SK-MEL-5 (cell line): ENCODE measurements around the gene IL21. TPM values are rescaled to one million over a fixed set of nuclear protein-coding genes. Genes with fewer than 3 reads are reported as not detected.
A peak's percentile ranks its signal among the peaks of the same experiment; 100 is the strongest.

ENCODE experiments used
- DNase-seq: peaks from one replicate; pipeline ENCODE4 v3.0.0-alpha.2; 2016; ENCODE audit warnings: low read depth, low spot score
- in situ Hi-C: cut with HindIII; loops from 2 replicates; pipeline ENCODE4 v1.10.0; 2016; ENCODE audit warnings: low sequenced_read_pairs, high pct_unique_total_duplicates, low pct_unique_long_range_greater_than_20kb
- total RNA-seq: library from RNA; depleted of rRNA; stranded (reverse); fragments of >200 nt; shearing (Covaris generic); gene quantifications from 2 replicates; pipeline ENCODE4 v1.2.3, GENCODE V29; 2014

The IL21 gene
- total RNA-seq, 1 experiment from 2014 or later, result not detected

- in situ Hi-C loops, result no loop called here
- DNase-seq, result no peak
Observed at GRCh38 chr4:122643257-122643656, 22.4 kb upstream of the IL21 start.

GRCh38 chr4:122639181-122639580, 18.3 kb upstream of the IL21 start:
- peak; percentile 2 for DNase-seq
- in situ Hi-C loops, result no loop called here

DNA sequence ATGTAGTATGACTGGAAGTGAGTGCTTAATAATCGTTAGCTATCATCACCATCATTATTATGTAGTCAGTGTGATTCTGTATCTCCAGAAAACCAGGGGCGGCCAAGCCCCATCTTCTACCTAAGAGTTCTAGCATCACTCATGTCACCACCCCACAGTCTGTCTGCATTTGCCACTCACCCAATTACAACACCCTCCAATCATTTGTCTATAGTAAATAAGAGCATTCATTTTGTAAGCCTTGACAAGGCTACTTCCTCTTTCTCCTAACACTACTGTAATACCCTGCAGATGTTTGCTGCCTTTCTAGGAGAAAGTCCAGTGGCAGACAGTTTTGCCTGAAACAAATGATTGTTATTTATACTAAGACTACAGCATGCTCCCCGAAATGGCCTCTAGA, 15.8 kb upstream of the IL21 start:
- in situ Hi-C loops, result no loop called here
- no peak for DNase-seq

DNA sequence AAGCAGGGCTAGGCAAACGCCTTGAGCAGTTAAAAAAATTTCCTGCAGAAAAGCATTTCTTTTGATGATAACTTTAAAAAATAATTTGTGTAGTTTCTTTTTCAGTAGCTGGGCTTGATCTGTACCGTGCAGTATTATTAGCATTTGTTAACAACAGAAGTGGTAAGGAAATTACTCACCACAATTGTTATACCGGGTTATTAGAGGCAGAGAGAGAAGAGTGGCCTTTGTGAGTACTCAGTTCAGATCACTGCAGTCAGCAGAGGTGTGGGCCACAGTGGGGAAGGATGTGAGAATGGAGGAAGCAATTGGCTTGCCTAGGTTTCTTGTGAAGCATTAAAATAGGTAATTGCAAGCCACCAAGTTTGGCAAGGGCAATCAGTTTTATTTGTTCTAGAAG, 14.3 kb upstream of the IL21 start:
- DNase-seq, result no peak
- in situ Hi-C loops, result no loop called here

GRCh38 chr4:122633211-122633610, 12.3 kb upstream of the IL21 start:
- in situ Hi-C loops, result no loop called here
- DNase-seq, result no peak

DNA sequence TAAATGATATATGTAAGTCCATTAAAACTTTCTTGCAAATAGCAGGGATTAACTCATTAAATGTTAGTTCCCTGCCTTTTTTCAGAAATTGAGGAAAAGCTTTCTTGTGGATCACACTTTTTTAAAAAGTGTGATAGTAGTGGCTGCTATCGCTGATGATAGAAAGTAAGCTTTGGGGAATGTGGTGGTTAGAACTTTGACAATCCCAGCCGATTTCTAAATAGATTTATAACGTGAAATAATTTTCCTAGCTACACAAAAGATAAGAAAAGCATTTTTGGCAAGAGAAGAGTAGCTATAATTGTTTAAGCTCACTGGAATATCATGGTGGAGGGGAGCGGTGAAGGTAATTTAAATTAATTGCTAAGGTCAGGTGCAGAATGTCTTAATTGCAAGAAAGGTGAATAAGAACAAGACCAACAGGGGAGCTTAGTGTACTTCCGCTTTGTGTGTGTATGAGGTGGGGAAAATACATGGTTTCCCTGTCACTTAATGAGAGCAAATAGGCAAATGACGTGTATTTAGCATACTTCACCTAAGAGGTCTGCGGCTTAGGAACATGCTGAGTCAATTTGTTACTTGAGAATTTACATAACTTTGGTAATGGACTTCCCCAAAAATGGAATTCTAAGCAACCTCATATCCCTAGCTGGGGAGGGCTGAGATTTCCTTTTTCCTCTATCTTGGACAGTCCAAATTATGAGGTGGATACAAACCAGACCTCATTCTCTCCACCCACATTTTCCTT, 11.7 kb upstream of the IL21 start:
- DNase-seq, result no peak
- in situ Hi-C loops, result no loop called here

GRCh38 chr4:122625156-122625555, 4.3 kb upstream of the IL21 start:
- in situ Hi-C loops, result no loop called here
- DNase-seq, result no peak

DNA sequence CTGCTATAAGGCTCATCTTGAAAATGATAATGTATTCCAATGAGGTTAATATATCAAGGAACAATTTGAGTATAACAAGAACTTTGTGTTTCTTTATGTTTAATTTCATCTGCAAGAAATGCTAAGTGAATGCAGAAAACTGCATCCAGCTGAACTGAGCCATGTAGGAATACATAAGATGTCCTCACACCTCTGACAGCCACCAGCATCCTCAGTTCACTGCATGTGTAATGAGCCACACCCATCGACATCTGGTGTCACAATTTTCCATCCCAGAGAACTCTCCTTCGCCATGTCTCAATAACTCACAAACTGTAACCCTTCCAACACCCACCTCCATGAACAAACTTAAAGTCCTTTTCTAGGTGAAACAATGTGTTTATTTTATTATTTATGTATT, 3.3 kb upstream of the IL21 start:
- no peak for DNase-seq
- in situ Hi-C loops, result no loop called here

GRCh38 chr4:122623637-122624166, 2.8 kb upstream of the IL21 start:
- in situ Hi-C loops, result no loop called here
- no peak for DNase-seq

DNA sequence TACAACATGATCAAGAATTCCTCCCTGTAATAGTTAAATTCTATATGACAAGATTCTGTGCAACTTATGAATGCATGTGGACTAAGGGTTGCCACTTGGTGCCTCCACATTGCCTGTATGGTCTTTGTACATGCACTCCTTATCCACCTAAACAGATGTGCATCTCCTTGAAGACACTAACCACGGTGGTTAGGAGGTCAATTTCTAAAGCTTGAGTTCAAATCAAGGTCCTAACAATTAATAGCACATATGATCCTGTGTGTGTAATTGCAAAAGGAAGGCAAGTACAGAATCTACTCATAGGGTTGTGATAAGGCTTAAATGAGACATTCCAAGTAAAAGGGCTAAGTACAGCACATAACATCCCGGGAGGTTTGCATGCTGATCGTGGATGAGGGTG, 1.5 kb upstream of the IL21 start:
- in situ Hi-C loops, result no loop called here
- no peak for DNase-seq

- in situ Hi-C loops, result no loop called here
- DNase-seq, result no peak
Observed at GRCh38 chr4:122619611-122620010, 1.3 kb downstream of the IL21 start.

DNA sequence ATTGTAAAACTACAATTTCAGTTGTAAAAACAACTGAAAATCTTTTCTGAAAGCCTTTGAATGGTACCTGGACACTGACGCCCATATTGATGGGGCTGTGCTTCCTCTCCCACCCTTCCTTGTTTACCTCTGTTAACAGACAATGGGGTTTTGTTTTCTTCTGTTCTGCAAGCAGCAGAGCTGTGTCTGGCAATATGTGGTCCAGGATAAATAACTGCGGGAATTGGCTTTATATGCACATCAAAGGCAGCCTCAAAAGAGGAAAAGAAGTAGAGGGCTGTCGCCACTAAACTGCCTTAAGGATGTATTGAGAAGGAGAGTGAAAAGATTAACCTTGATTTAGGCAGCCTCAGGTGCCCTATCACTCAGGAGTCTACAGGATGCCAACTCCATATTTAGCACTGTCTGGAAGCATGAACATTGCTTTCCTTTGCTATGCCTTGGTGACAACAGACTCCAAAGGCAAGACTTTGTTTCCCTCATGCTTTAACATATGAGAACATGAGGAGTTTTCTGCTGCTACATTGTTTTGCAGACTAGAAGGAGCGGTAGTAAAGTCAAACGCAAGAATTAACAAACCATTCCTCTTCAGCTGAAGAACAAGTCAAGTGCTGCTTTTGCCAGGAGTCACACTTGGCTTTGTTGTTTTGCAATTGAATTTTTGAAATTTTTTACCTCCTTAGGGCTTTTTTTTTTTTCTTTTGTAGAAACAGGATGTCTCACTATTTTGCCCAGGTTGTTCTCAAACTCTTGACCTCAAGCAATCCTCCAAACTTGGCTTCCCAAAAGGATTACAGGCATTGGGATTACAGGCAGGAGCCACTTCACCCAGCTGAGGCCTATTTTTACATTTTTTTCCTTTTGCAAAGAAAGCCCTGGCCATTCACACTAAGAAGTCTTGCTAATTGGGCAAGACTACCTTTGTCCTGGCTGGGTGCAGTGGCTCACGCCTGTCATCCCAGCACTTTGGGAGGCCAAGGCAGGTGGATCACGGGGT, 3.0 kb downstream of the IL21 start:
- DNase-seq, result no peak
- in situ Hi-C loops, result no loop called here

DNA sequence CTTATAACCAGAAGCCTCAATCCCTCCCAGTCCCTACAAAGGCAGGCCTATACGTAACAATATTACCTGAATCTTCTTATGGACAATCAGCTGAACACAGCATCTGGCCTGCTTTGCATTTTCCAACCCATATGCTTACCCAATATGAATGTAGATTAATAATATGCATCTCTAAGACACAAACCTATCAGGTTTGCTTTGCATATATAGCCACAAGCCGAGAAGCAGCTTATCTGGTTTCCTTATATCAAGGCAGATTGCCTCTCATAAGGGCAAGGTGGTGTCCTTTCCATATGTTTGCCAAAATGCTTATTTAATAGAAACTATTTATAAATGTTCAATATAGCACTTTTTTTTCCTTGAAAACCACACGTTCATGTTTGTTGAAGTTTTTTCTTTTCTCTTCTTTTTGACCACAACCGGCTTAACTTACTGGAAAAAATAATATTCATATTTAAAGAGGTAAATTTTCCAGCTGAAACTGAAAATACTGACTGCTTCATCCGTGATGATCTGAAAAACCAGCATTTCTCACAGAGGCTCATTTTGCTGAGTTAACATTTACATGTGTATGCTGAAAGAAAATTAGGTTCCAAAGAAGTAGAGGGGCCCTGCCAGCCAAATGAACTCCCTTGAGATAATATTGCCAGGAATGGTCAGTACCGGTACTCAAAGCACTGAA, 3.8 kb downstream of the IL21 start:
- in situ Hi-C loops, result no loop called here
- DNase-seq, result no peak

GRCh38 chr4:122614621-122615020, 6.2 kb downstream of the IL21 start:
- no peak for DNase-seq
- in situ Hi-C loops, result no loop called here

GRCh38 chr4:122612540-122612939, 8.3 kb downstream of the IL21 start:
- in situ Hi-C loops, result no loop called here
- DNase-seq, result no peak

- DNase-seq, result no peak
- in situ Hi-C loops, result no loop called here
Observed at GRCh38 chr4:122606364-122607043, 14.4 kb downstream of the IL21 start.

DNA sequence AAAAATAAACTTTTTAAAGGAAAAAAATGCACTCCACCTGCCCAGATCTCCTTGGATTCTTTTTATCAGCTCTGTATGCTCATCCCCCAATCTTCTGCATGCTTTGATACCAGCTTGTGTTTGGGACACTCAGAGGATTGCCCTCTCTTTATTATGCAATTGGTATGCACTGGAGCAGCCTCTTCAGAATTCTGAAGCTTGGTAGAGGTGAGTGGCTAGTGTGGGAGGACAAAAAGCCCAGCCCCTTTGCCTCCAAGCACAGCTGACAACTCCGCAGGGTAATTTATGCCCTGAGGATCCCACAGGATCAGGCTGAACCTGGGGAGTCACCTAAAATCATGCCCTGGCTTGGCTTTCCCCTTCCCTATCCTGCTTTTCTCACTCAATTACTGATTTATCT, 16.7 kb downstream of the IL21 start:
- in situ Hi-C loops, result no loop called here
- DNase-seq, result no peak
